ENCODE data around the gene SUPT6H. TPM values are rescaled to one million over a fixed set of nuclear protein-coding genes. Genes with fewer than 3 reads are reported as not detected.
"Not testable (repeated sequence)": the region's sequence is repeated elsewhere in the genome, so short reads cannot be mapped to it uniquely, and the experiment has no call there.

The SUPT6H gene
- total and polyA plus RNA-seq, 9 of the 15 experiments (the other 6 are each of a cell fraction or from before 2014, with no cell fraction given), result 1.7 to 77.7 (median 49.2) TPM

- in situ Hi-C loops (cut with MboI); H3K9me1 ChIP-seq (ENCODE audit: control insufficient read depth, insufficient read depth, low read length); intact Hi-C loops (cut with micrococcal nuclease); DNase-seq (ENCODE audit: extremely low read depth in 1 of 4, low spot score in 3 of 4); ATAC-seq; BruUV-seq (replicated peaks); H4K20me1 ChIP-seq (replicated peaks; ENCODE audit: control insufficient read depth, insufficient read depth, low read length); FAIRE-seq; H3K4me1 ChIP-seq (replicated peaks in 1 of 2; ENCODE audit: control insufficient read depth in 2 of 2, insufficient read depth in 2 of 2, low read length in 2 of 2); H3K9me3 ChIP-seq (replicated peaks; ENCODE audit: control insufficient read depth, insufficient read depth, low read depth, low read length); H3K4me2 ChIP-seq (ENCODE audit: insufficient read depth, low read length); CTCF ChIA-PET (ENCODE audit: low intra/inter-chr PET ratio); H3K27me3 ChIP-seq (ENCODE audit: control insufficient read depth in 2 of 2, insufficient read depth in 2 of 2, low read length in 2 of 2); H3K4me3 ChIP-seq; H2AFZ ChIP-seq (ENCODE audit: low read depth, low read length); H3K9ac ChIP-seq (ENCODE audit: insufficient read depth in 1 of 2, low read depth in 2 of 2, low read length in 2 of 2); H3K27ac ChIP-seq (ENCODE audit: extremely low read depth, low read depth, low read length): not testable (repeated sequence)
- Histone ChIP-seq H3K36me3 (ENCODE audit: control insufficient read depth, insufficient read depth, low read length) (peaks cover 49% of the 10 kb centered on the region; the same call in 2 of the 3 replicates), H3K79me2 (ENCODE audit: control insufficient read depth, insufficient read depth, low read length) (peaks cover 52% of the 10 kb centered on the region)
- TF ChIP-seq DMBX1 (CRISPR knock-in tag; IDR thresholded peaks at IDR 0.05; ENCODE audit: borderline replicate concordance) (peak; percentile 22; the same call in 1 of the 2 replicates), CBFA2T3 (IDR thresholded peaks at IDR 0.05) (0 out of 2 replicates have a peak, but pooled peaks have one; percentile 32)
- POLR2A ChIA-PET, result interaction anchor here (1.0 to 1.3 kb wide), 2 partner anchors 9 to 10 kb away, joined by 3 read pairs; no protein-coding TSS in a partner anchor
- WGBS (ENCODE audit: insufficient coverage, low coverage, missing lambda C conversion rate), result 56% methylated on average over 3 of the region's 8 CpGs
These were observed 3.7 kb upstream of the SUPT6H start for GRCh38 chr17:28658342-28658741.

DNA sequence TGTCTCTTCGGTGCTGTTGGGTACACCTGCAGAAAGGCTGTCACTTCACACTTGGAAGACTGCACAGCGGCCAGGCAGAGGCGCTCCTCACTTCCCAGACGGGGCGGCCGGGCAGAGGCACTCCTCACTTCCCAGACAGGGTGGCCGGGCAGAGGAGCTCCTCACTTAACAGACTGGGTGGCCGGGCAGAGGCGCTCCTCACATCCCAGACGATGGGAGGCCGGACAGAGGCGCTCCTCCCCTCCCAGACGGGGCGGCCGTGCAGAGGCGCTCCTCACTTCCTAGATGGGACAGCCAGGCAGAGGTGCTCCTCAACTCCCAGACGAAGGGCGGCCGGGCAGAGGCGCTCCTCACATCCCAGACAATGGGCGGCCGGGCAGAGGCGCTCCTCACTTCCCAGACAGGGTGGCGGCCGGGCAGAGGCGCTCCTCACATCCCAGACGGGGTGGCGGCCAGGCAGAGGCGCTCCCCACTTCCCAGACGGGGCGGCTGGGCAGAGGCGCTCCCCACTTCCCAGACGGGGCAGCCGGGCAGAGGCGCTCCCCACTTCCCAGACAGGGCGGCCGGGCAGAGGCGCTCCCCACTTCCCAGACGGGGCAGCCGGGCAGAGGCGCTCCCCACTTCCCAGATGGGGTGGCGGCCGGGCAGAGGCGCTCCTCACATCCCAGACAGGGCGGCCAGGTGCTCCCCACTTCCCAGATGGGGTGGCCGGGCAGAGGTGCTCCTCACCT, 3.1 kb upstream of the SUPT6H start:
- H2AFZ ChIP-seq (ENCODE audit: low read depth, low read length); DNase-seq (ENCODE audit: extremely low read depth in 1 of 4, low spot score in 3 of 4); H3K4me2 ChIP-seq (ENCODE audit: insufficient read depth, low read length); FAIRE-seq; H4K20me1 ChIP-seq (replicated peaks; ENCODE audit: control insufficient read depth, insufficient read depth, low read length); H3K9me3 ChIP-seq (replicated peaks; ENCODE audit: control insufficient read depth, insufficient read depth, low read depth, low read length); H3K27ac ChIP-seq (ENCODE audit: extremely low read depth, low read depth, low read length); H3K9ac ChIP-seq (ENCODE audit: insufficient read depth in 1 of 2, low read depth in 2 of 2, low read length in 2 of 2); ATAC-seq; in situ Hi-C loops (cut with MboI); BruUV-seq (replicated peaks); intact Hi-C loops (cut with micrococcal nuclease); H3K4me3 ChIP-seq; CTCF ChIA-PET (ENCODE audit: low intra/inter-chr PET ratio); H3K27me3 ChIP-seq (ENCODE audit: control insufficient read depth in 2 of 2, insufficient read depth in 2 of 2, low read length in 2 of 2); H3K9me1 ChIP-seq (ENCODE audit: control insufficient read depth, insufficient read depth, low read length); POLR2A ChIA-PET: not testable (repeated sequence)
- whole genome bisulfite sequencing (ENCODE audit: insufficient coverage, low coverage, missing lambda C conversion rate), result 93% methylated on average over 27 of the region's 46 CpGs
- H3K4me1 ChIP-seq (replicated peaks in 1 of 2; ENCODE audit: control insufficient read depth in 2 of 2, insufficient read depth in 2 of 2, low read length in 2 of 2), result peaks cover 6 to 10% of the 10 kb centered on the region in 2 experiments; a peak in 3 of 5 replicates
- H3K79me2 ChIP-seq (ENCODE audit: control insufficient read depth, insufficient read depth, low read length), result peaks cover 58% of the 10 kb centered on the region
- TF ChIP-seq, protein P1, sequence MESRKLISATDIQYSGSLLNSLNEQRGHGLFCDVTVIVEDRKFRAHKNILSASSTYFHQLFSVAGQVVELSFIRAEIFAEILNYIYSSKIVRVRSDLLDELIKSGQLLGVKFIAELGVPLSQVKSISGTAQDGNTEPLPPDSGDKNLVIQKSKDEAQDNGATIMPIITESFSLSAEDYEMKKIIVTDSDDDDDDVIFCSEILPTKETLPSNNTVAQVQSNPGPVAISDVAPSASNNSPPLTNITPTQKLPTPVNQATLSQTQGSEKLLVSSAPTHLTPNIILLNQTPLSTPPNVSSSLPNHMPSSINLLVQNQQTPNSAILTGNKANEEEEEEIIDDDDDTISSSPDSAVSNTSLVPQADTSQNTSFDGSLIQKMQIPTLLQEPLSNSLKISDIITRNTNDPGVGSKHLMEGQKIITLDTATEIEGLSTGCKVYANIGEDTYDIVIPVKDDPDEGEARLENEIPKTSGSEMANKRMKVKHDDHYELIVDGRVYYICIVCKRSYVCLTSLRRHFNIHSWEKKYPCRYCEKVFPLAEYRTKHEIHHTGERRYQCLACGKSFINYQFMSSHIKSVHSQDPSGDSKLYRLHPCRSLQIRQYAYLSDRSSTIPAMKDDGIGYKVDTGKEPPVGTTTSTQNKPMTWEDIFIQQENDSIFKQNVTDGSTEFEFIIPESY (CRISPR knock-in tag; IDR thresholded peaks at IDR 0.05), result peak; percentile 85
- TF ChIP-seq POLR2G (IDR thresholded peaks at IDR 0.05; ENCODE audit: low read depth, low read length), result 0 out of 2 replicates have a peak, but pooled peaks have one; percentile 4
- TF ChIP-seq SMAD4 (CRISPR knock-in tag; conservative IDR thresholded peaks at IDR 0.05), result 0 out of 2 replicates have a peak, but pooled peaks have one; percentile 39
- peaks cover 49% of the 10 kb centered on the region; the same call in 2 of the 3 replicates for H3K36me3 ChIP-seq (ENCODE audit: control insufficient read depth, insufficient read depth, low read length)

Measured in K562 (cell line).